GM12878 (cell line): ENCODE measurements around the gene MRPL38. TPM values are rescaled to one million over a fixed set of nuclear protein-coding genes. Genes with fewer than 3 reads are reported as not detected.
A peak's percentile ranks its signal among the peaks of the same experiment; 100 is the strongest.

Experiments used
- ATAC-seq: fragments of 200-7000 bp; cut with Tn5 transposase; 3 replicates; pipeline ENCODE4 v1.9.1; 2020; ENCODE audit warnings: mild to moderate bottlenecking, moderate library complexity
- BruUV-seq: library from RNA; stranded (reverse); fragments of 400-500 nt; replicated peaks from 2 replicates; lab custom pipeline; 2021; lab: Mats Ljungman, UMichigan
- CTCF ChIA-PET: fragments of 300-600 bp; sonication (Branson Sonifier 250); formaldehyde crosslinking; extraction: SDS; loops from one replicate; lab custom pipeline; 2021; ENCODE audit warnings: inconsistent platforms; lab: Yijun Ruan, JAX
- POLR2A ChIA-PET: fragments of 350-600 bp; formaldehyde crosslinking; extraction: SDS; loops from one replicate; lab custom pipeline; 2021; ENCODE audit warnings: inconsistent platforms; lab: Charles Lee
- RAD21 ChIA-PET: fragments of 300-600 bp; sonication (Branson Sonifier 250); formaldehyde crosslinking; loops from one replicate; lab custom pipeline; 2023; ENCODE audit warnings: antibody characterized with exemption; ENCODE audit not compliant: unreplicated experiment; lab: Charles Lee
- SMC1A ChIA-PET: fragments of 300-600 bp; sonication (Branson Sonifier 250); formaldehyde crosslinking; loops from one replicate; lab custom pipeline; 2023; ENCODE audit not compliant: unreplicated experiment, uncharacterized antibody; lab: Charles Lee
- DNase-seq: peaks from one replicate; pipeline ENCODE4 v3.0.0-alpha.2; 2011; ENCODE audit warnings: low read depth, low spot score
- FAIRE-seq: peaks from 3 replicates; lab custom pipeline; 2011; peaks lifted over from hg19 to GRCh38; lab: Jason Lieb, UNC
- H2AFZ ChIP-seq: 2 replicates; pipeline ENCODE4 v1.6.0; 2011; ENCODE audit warnings: low read depth, low read length, control low read depth; ENCODE audit not compliant: control insufficient read depth
- H3K27ac ChIP-seq: 2 replicates; pipeline ENCODE4 v1.5.1; 2011; ENCODE audit warnings: control low read depth; ENCODE audit not compliant: control insufficient read depth, insufficient read depth
- H3K27me3 ChIP-seq, 2 experiments: replicated peaks in 1 of 2; 2 replicates each; pipeline versions ENCODE4 v1.6.0 to v1.6.1; 2011; ENCODE audit warnings: low read length in 1 of 2; ENCODE audit not compliant: control insufficient read depth in 2 of 2, insufficient read depth in 2 of 2
- H3K36me3 ChIP-seq, 2 experiments: 2 replicates each; pipeline ENCODE4 v1.5.1; 2011; ENCODE audit warnings: low read length in 1 of 2; ENCODE audit not compliant: control insufficient read depth in 2 of 2, insufficient read depth in 2 of 2
- H3K4me1 ChIP-seq: 2 replicates; pipeline ENCODE4 v1.6.1; 2011; ENCODE audit warnings: mild to moderate bottlenecking, low read length, moderate library complexity, mixed read lengths; ENCODE audit not compliant: control insufficient read depth, insufficient read depth
- H3K4me2 ChIP-seq: 2 replicates; pipeline ENCODE4 v1.6.0; 2011; ENCODE audit warnings: control low read depth; ENCODE audit not compliant: control insufficient read depth, insufficient read depth
- H3K4me3 ChIP-seq: fragments of 200-600 bp; sonication (generic); 2 replicates; pipeline ENCODE4 v1.5.1; 2016
- H3K79me2 ChIP-seq: 2 replicates; pipeline ENCODE4 v1.6.0; 2011; ENCODE audit warnings: low read length; ENCODE audit not compliant: control insufficient read depth, insufficient read depth
- H3K9ac ChIP-seq: 2 replicates; pipeline ENCODE4 v1.8.0; 2011; ENCODE audit warnings: low read length, control low read depth, mixed read lengths; ENCODE audit not compliant: control insufficient read depth, insufficient read depth
- H3K9me3 ChIP-seq: replicated peaks from 3 replicates; pipeline ENCODE4 v1.5.1; 2011; ENCODE audit warnings: mild to moderate bottlenecking, low read length; ENCODE audit not compliant: control insufficient read depth, insufficient read depth
- H4K20me1 ChIP-seq: 2 replicates; pipeline ENCODE4 v1.6.0; 2011; ENCODE audit not compliant: control insufficient read depth, insufficient read depth
- BMI1 ChIP-seq: fragments of 450-650 bp; IDR thresholded peaks from 2 replicates; pipeline ENCODE4 v1.6.1; 2016; ENCODE audit warnings: mild to moderate bottlenecking, moderate library complexity, borderline replicate concordance
- CBFB ChIP-seq: IDR thresholded peaks from 2 replicates; pipeline ENCODE4 v1.6.1; 2016; ENCODE audit warnings: antibody characterized with exemption, low read depth
- CBX3 ChIP-seq: fragments of 200-600 bp; sonication (generic); IDR thresholded peaks from 2 replicates; pipeline ENCODE4 v1.6.1; 2016; ENCODE audit warnings: low read depth, borderline replicate concordance
- DPF2 ChIP-seq: fragments of 450-650 bp; IDR thresholded peaks from 2 replicates; pipeline ENCODE4 v1.6.1; 2017; ENCODE audit warnings: mild to moderate bottlenecking
- EGR1 ChIP-seq, 2 experiments: IDR thresholded peaks; 1 replicate in 1 of 2; 2 replicates in 1 of 2; pipeline ENCODE4 v1.6.1; 2011 to 2012; ENCODE audit warnings: low read depth in 2 of 2, low read length in 2 of 2, borderline replicate concordance in 1 of 2, mild to moderate bottlenecking in 1 of 2, moderate library complexity in 1 of 2
- ETV6 ChIP-seq, 2 experiments: fragments of 450-650 bp in 1 of 2; IDR thresholded peaks in 1 of 2; conservative IDR thresholded peaks in 1 of 2; 2 replicates each; pipeline ENCODE4 v1.6.1; 2014; ENCODE audit warnings: antibody characterized with exemption in 1 of 2, borderline replicate concordance in 1 of 2, low read depth in 1 of 2, mild to moderate bottlenecking in 1 of 2, moderate library complexity in 1 of 2
- FOXK2 ChIP-seq: fragments of 450-650 bp; IDR thresholded peaks from 2 replicates; pipeline ENCODE4 v1.6.1; 2017; ENCODE audit warnings: mild to moderate bottlenecking, moderate library complexity
- GATAD2B ChIP-seq: fragments of 450-650 bp; conservative IDR thresholded peaks from 2 replicates; pipeline ENCODE4 v1.6.1; 2017; ENCODE audit warnings: low read depth, mild to moderate bottlenecking, moderate library complexity
- HCFC1 ChIP-seq: fragments of 150-350 bp; IDR thresholded peaks from 2 replicates; pipeline ENCODE4 v1.6.1; 2014; ENCODE audit warnings: low read length
- IKZF1 ChIP-seq: fragments of 450-650 bp; conservative IDR thresholded peaks from 2 replicates; pipeline ENCODE4 v1.6.1; 2017; ENCODE audit warnings: antibody characterized with exemption, mild to moderate bottlenecking
- LARP7 ChIP-seq: fragments of 450-650 bp; IDR thresholded peaks from 2 replicates; pipeline ENCODE4 v1.6.1; 2017; ENCODE audit warnings: mild to moderate bottlenecking
- MEF2B ChIP-seq: fragments of 450-650 bp; IDR thresholded peaks from 2 replicates; pipeline ENCODE4 v1.6.1; 2018; ENCODE audit warnings: mild to moderate bottlenecking, moderate library complexity; ENCODE audit not compliant: partially characterized antibody, poor library complexity, severe bottlenecking
- MTA3 ChIP-seq: IDR thresholded peaks from 2 replicates; pipeline ENCODE4 v1.6.1; 2012; ENCODE audit warnings: low read length, inconsistent platforms, borderline replicate concordance
- MYB ChIP-seq: fragments of 150-350 bp; IDR thresholded peaks from 2 replicates; pipeline ENCODE4 v1.6.1; 2014; ENCODE audit warnings: mild to moderate bottlenecking, low read depth, low read length, borderline replicate concordance
- NBN ChIP-seq: fragments of 450-650 bp; IDR thresholded peaks from 2 replicates; pipeline ENCODE4 v1.6.1; 2016
- STAT1 ChIP-seq: fragments of 450-650 bp; conservative IDR thresholded peaks from 2 replicates; pipeline ENCODE4 v1.6.1; 2014; ENCODE audit warnings: antibody characterized with exemption, mild to moderate bottlenecking
- TARDBP ChIP-seq: IDR thresholded peaks from 2 replicates; pipeline ENCODE4 v1.6.1; 2016; ENCODE audit warnings: borderline replicate concordance
- YBX1 ChIP-seq: fragments of 450-650 bp; IDR thresholded peaks from 2 replicates; pipeline ENCODE4 v1.6.1; 2016; ENCODE audit warnings: antibody characterized with exemption
- YY1 ChIP-seq: IDR thresholded peaks from 2 replicates; pipeline ENCODE4 v1.6.1; 2011; ENCODE audit warnings: low read depth, mild to moderate bottlenecking, low read length
- ZNF384 ChIP-seq: IDR thresholded peaks from 2 replicates; pipeline ENCODE4 v1.6.1; 2012; ENCODE audit warnings: low read depth, mild to moderate bottlenecking, low read length, improper control_type of control experiment, borderline replicate concordance
- WGBS: methylation state at CpG from one replicate; pipeline ENCODE4 v1.1.6; 2016; ENCODE audit warnings: low lambda C conversion rate; ENCODE audit not compliant: insufficient replicate concordance, insufficient coverage; ENCODE audit errors: missing lambda C conversion rate; 5-methylcytosine and 5-hydroxymethylcytosine counted together
- in situ Hi-C: fragments of 300-500 bp; cut with MboI; formaldehyde crosslinking; loops from 9 replicates; pipeline ENCODE4 v1.14.3; 2018; ENCODE audit warnings: mixed read lengths
- intact Hi-C: fragments of 100-400 bp; cut with micrococcal nuclease; formaldehyde crosslinking; loops from one replicate; pipeline ENCODE4 v1.14.2; 2022; ENCODE audit not compliant: unreplicated experiment
- polyA plus RNA-seq, 11 experiments: library from polyadenylated mRNA; depleted of rRNA in 4 of 11; unstranded in 6 of 11; stranded (reverse) in 5 of 11; fragments of >200 nt; fragmentation: Nextera tagmentation in 4 of 11; fragmentation: Illumina TruSeq in 1 of 11; extraction: Ambion mirVana in 4 of 11; extraction: Trizol in 1 of 11; gene quantifications; 1 replicate in 1 of 11; 2 replicates in 10 of 11; pipeline versions ENCODE4 v1.2.1 to v1.2.3, GENCODE V29; 2011 to 2016; ENCODE audit warnings: inconsistent platforms in 2 of 11, missing spikeins in 2 of 11, low read depth in 1 of 11
- total RNA-seq, 4 experiments: library from RNA; depleted of rRNA in 3 of 4; stranded (reverse); fragments of >200 nt in 3 of 4; fragmentation: Illumina TruSeq in 1 of 4; extraction: Trizol in 1 of 4; gene quantifications; 2 replicates each; pipeline versions ENCODE4 v1.2.1 to v1.2.3, GENCODE V29; 2013 to 2021
- TF ChIP-seq, protein P1 (sequence below), 3 experiments: IDR thresholded peaks in 2 of 3; conservative IDR thresholded peaks in 1 of 3; 2 replicates each; pipeline ENCODE4 v1.5.1; 2011; ENCODE audit warnings: low read depth in 3 of 3, low read length in 3 of 3, mild to moderate bottlenecking in 3 of 3, control low read depth in 2 of 3, moderate library complexity in 2 of 3, inconsistent platforms in 1 of 3, mixed read lengths in 1 of 3; ENCODE audit not compliant: control insufficient read depth in 2 of 3, insufficient read depth in 1 of 3; ENCODE audit errors: extremely low read depth in 1 of 3
- TF ChIP-seq, protein P2 (sequence below): fragments of 150-350 bp; IDR thresholded peaks from 2 replicates; pipeline ENCODE4 v1.6.1; 2016; ENCODE audit warnings: low read depth, low read length

Gene MRPL38
- total and polyA plus RNA-seq, 10 of the 15 experiments (the other 5 are each of a cell fraction or from before 2014, with no cell fraction given): 6.6 to 205 (median 53.1) TPM

DNA sequence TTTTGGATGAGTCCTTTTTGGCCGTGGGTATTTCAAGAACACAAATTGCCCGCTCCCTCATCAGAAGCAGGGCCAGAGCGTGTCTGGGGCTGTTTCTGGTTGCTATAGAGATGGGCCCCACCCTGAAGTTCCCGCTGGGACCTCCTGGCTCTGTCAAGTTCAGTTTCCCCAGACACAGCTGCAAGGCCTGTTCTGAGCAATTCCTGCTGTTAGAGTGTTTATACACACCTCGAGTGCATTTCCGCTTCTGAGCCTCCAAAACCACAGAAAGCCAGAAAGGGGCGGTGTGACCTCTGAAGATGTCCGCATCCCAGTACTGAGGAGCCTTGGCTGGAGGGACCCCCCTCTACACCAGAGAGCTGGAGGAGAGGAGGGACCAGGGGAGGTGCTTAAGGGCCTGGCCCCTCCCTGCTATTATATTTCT, 40.2 kb downstream of the MRPL38 start (continued):
- TF ChIP-seq FOXK2 (no peak), HCFC1 (no peak), YBX1 (no peak), TARDBP (no peak), YY1 (0 out of 2 replicates have a peak, but pooled peaks have one; percentile 32), MYB (no peak), MTA3 (no peak), NBN (no peak), DPF2 (no peak), GATAD2B (0 out of 2 replicates have a peak, but pooled peaks have one; percentile 31), BMI1 (no peak), LARP7 (no peak), CBX3 (no peak), ZNF384 (no peak)
- TF ChIP-seq, protein P1, sequence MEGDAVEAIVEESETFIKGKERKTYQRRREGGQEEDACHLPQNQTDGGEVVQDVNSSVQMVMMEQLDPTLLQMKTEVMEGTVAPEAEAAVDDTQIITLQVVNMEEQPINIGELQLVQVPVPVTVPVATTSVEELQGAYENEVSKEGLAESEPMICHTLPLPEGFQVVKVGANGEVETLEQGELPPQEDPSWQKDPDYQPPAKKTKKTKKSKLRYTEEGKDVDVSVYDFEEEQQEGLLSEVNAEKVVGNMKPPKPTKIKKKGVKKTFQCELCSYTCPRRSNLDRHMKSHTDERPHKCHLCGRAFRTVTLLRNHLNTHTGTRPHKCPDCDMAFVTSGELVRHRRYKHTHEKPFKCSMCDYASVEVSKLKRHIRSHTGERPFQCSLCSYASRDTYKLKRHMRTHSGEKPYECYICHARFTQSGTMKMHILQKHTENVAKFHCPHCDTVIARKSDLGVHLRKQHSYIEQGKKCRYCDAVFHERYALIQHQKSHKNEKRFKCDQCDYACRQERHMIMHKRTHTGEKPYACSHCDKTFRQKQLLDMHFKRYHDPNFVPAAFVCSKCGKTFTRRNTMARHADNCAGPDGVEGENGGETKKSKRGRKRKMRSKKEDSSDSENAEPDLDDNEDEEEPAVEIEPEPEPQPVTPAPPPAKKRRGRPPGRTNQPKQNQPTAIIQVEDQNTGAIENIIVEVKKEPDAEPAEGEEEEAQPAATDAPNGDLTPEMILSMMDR (IDR thresholded peaks at IDR 0.05 in 2 of 3, conservative IDR thresholded peaks at IDR 0.05 in 1 of 3; ENCODE audit: control insufficient read depth in 2 of 3, extremely low read depth in 1 of 3, insufficient read depth in 1 of 3, low read depth in 3 of 3, low read length in 3 of 3): no peak

DNA sequence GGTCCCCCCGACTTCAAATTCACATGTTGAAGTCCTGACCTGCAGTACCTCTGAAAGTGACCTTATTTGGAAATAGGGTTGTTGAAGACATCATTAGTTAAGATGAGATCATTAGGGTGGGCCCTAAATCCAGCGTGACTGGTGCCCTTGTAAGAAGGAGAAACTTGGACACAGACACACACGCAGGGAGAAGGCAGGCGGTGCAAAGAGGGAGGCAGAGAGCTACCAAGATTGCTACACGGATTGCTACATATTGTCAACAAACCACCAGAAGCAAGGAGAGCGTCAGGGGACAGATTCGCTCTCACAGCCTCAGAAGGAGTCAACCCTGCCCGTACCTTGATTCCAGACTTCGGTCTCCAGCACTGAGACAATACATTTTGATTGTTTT, 42.8 kb downstream of the MRPL38 start:
- no peak overlapping the region for H3K9ac ChIP-seq
- POLR2A ChIA-PET: interaction anchor here (1.1 to 5.1 kb wide), 3 partner anchors 14 to 83 kb away, joined by 3 to 39 read pairs (median 3); partner anchors contain the start of gene UNC13D
- DNase-seq (no peak), FAIRE-seq (no peak), ATAC-seq (no peak)
- no peaks in the 10 kb centered on the region for H4K20me1 ChIP-seq
- RAD21 ChIA-PET: no interaction called here
- no peaks in the 10 kb centered on the region for H3K9me3 ChIP-seq
- H2AFZ ChIP-seq: no peak overlapping the region
- H3K4me1 ChIP-seq: peaks cover 33% of the 10 kb centered on the region
- no peak overlapping the region for H3K27ac ChIP-seq
- no peaks in the 10 kb centered on the region for H3K36me3 ChIP-seq
- intact Hi-C loops: no loop called here
- in situ Hi-C loops: no loop called here
- no peak overlapping the region for H3K4me2 ChIP-seq
- H3K4me3 ChIP-seq: no peak overlapping the region
- CTCF ChIA-PET: interaction anchor here (0.7 to 9.4 kb wide), 14 partner anchors 9 to 109 kb away, joined by 3 to 117 read pairs (median 6); partner anchors contain the start of genes GALK1, MRPL38, TRIM47 and TRIM65
- no peaks in the 10 kb centered on the region for H3K27me3 ChIP-seq
- no TSS peak for BruUV-seq
- H3K79me2 ChIP-seq: no peaks in the 10 kb centered on the region
- 78% methylated on average over 9 of the region's 9 CpGs for WGBS
- SMC1A ChIA-PET: interaction anchor here (0.7 to 1.4 kb wide), 5 partner anchors 12 to 98 kb away, joined by 3 to 4 read pairs (median 3); partner anchors contain the start of gene TRIM47
- TF ChIP-seq MEF2B: no peak
- no peak for TF ChIP-seq ETV6 (conservative IDR thresholded peaks at IDR 0.05 in 1 of 2, IDR thresholded peaks at IDR 0.05 in 1 of 2; ENCODE audit: borderline replicate concordance in 1 of 2, low read depth in 1 of 2)
- TF ChIP-seq EGR1 (IDR thresholded peaks at IDR 0.05; ENCODE audit: borderline replicate concordance in 1 of 2, low read depth in 2 of 2, low read length in 2 of 2): no peak
- no peak for TF ChIP-seq IKZF1
- no peak for TF ChIP-seq CBFB
- TF ChIP-seq STAT1: no peak
- TF ChIP-seq, protein P2, sequence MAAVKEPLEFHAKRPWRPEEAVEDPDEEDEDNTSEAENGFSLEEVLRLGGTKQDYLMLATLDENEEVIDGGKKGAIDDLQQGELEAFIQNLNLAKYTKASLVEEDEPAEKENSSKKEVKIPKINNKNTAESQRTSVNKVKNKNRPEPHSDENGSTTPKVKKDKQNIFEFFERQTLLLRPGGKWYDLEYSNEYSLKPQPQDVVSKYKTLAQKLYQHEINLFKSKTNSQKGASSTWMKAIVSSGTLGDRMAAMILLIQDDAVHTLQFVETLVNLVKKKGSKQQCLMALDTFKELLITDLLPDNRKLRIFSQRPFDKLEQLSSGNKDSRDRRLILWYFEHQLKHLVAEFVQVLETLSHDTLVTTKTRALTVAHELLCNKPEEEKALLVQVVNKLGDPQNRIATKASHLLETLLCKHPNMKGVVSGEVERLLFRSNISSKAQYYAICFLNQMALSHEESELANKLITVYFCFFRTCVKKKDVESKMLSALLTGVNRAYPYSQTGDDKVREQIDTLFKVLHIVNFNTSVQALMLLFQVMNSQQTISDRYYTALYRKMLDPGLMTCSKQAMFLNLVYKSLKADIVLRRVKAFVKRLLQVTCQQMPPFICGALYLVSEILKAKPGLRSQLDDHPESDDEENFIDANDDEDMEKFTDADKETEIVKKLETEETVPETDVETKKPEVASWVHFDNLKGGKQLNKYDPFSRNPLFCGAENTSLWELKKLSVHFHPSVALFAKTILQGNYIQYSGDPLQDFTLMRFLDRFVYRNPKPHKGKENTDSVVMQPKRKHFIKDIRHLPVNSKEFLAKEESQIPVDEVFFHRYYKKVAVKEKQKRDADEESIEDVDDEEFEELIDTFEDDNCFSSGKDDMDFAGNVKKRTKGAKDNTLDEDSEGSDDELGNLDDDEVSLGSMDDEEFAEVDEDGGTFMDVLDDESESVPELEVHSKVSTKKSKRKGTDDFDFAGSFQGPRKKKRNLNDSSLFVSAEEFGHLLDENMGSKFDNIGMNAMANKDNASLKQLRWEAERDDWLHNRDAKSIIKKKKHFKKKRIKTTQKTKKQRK: no peak
